Transverse colon (tissue), 4 donors: ENCODE data around the gene IGF2BP1. TPM values are rescaled to one million over a fixed set of nuclear protein-coding genes. Genes with fewer than 3 reads are reported as not detected.

Experiments used
- DNase-seq: peaks from one replicate; pipeline ENCODE4 v3.0.0-alpha.2; 2019
- H3K27ac ChIP-seq, 4 donors: fragments of 200-600 bp; sonication (generic); 2 replicates each; pipeline ENCODE4 v1.5.1; 2016 to 2018; ENCODE audit warnings: inconsistent platforms in 4 of 4
- H3K27me3 ChIP-seq: fragments of 200-600 bp; sonication (generic); 2 replicates; pipeline ENCODE4 v1.5.1; 2017; ENCODE audit warnings: inconsistent platforms
- H3K36me3 ChIP-seq, 4 donors: fragments of 200-600 bp; sonication (generic); 2 replicates each; pipeline ENCODE4 v1.5.1; 2017 to 2019; ENCODE audit warnings: inconsistent platforms in 4 of 4
- H3K4me1 ChIP-seq, 4 donors: fragments of 200-600 bp; sonication (generic); 2 replicates each; pipeline ENCODE4 v1.5.1; 2017 to 2020; ENCODE audit warnings: inconsistent platforms in 4 of 4
- H3K4me3 ChIP-seq, 4 donors: fragments of 200-600 bp; sonication (generic); 1 replicate in 1 of 4; 2 replicates in 3 of 4; pipeline versions ENCODE4 v1.5.1 to v1.6.1; 2017 to 2019; ENCODE audit warnings: inconsistent platforms in 4 of 4
- H3K9me3 ChIP-seq, 2 donors: fragments of 200-600 bp; sonication (generic); 2 replicates each; pipeline ENCODE4 v1.5.1; 2017 to 2019; ENCODE audit warnings: inconsistent platforms in 2 of 2
- EP300 ChIP-seq: sonication (generic); formaldehyde crosslinking; IDR thresholded peaks from one replicate; pipeline ENCODE4 v1.6.1; 2017; ENCODE audit warnings: antibody characterized with exemption, low read depth
- POLR2A ChIP-seq: fragments of 450-650 bp; IDR thresholded peaks from one replicate; pipeline ENCODE4 v1.6.1; 2016; ENCODE audit warnings: antibody characterized with exemption, mild to moderate bottlenecking, moderate library complexity
- POLR2AphosphoS5 ChIP-seq, 3 donors: sonication (generic); formaldehyde crosslinking; IDR thresholded peaks; one replicate each; pipeline ENCODE4 v1.6.1; 2016; ENCODE audit warnings: antibody characterized with exemption in 3 of 3
- WGBS, 2 donors: methylation state at CpG; one replicate each; pipeline ENCODE4 v1.1.5; 2018; ENCODE audit warnings: low coverage in 1 of 2; 5-methylcytosine and 5-hydroxymethylcytosine counted together
- in situ Hi-C, 4 donors: fragments of 200-750 bp; cut with MboI; loops; one replicate each; pipeline versions ENCODE4 v1.15.0 to v1.15.1; 2017; ENCODE audit warnings: low sequenced_read_pairs in 3 of 4, low pct_ligation_motif_present in 1 of 4, low pct_unique_long_range_greater_than_20kb in 1 of 4
- intact Hi-C: fragments of 100-400 bp; cut with DNase I; formaldehyde crosslinking; loops from one replicate; pipeline ENCODE4 v1.15.1; 2023; ENCODE audit warnings: low total_unique reads
- total RNA-seq, 4 donors: library from RNA; depleted of rRNA; stranded (reverse); fragments of >200 nt; gene quantifications; one replicate each; pipeline ENCODE4 v1.1.0, GENCODE V29; 2016
- TF ChIP-seq, protein P1 (sequence below), 5 experiments: fragments of 200-600 bp in 3 of 5; fragments of 450-650 bp in 2 of 5; sonication (generic) in 3 of 5; IDR thresholded peaks; 1 replicate in 2 of 5; 2 replicates in 3 of 5; pipeline ENCODE4 v1.5.1; 2016 to 2017; ENCODE audit warnings: antibody characterized with exemption in 5 of 5, inconsistent platforms in 3 of 5, mild to moderate bottlenecking in 2 of 5, moderate library complexity in 1 of 5

The IGF2BP1 gene
- total RNA-seq, 4 donors from 2014 or later: under 0.01 TPM; not detected in 3

GRCh38 chr17:49074851-49075540 is 77.8 kb downstream of the IGF2BP1 start:
- Histone ChIP-seq H3K36me3 (no peaks in the 10 kb centered on the region), H3K9me3 (no peaks in the 10 kb centered on the region), H3K4me3 (no peak overlapping the region), H3K27me3 (no peaks in the 10 kb centered on the region), H3K4me1 (no peaks in the 10 kb centered on the region), H3K27ac (no peak overlapping the region)
- in situ Hi-C loops (no loop called here), intact Hi-C loops (no loop called here)
- DNase-seq: no peak
- TF ChIP-seq EP300 (no peak), POLR2A (no peak), POLR2AphosphoS5 (IDR thresholded peaks at IDR 0.05) (no peak)
- TF ChIP-seq, protein P1, sequence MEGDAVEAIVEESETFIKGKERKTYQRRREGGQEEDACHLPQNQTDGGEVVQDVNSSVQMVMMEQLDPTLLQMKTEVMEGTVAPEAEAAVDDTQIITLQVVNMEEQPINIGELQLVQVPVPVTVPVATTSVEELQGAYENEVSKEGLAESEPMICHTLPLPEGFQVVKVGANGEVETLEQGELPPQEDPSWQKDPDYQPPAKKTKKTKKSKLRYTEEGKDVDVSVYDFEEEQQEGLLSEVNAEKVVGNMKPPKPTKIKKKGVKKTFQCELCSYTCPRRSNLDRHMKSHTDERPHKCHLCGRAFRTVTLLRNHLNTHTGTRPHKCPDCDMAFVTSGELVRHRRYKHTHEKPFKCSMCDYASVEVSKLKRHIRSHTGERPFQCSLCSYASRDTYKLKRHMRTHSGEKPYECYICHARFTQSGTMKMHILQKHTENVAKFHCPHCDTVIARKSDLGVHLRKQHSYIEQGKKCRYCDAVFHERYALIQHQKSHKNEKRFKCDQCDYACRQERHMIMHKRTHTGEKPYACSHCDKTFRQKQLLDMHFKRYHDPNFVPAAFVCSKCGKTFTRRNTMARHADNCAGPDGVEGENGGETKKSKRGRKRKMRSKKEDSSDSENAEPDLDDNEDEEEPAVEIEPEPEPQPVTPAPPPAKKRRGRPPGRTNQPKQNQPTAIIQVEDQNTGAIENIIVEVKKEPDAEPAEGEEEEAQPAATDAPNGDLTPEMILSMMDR (IDR thresholded peaks at IDR 0.05): no peak
- WGBS, 2 donors: 90 to 95% methylated on average over 3 of the region's 3 CpGs

GRCh38 chr17:49076573-49077384 is 79.6 kb downstream of the IGF2BP1 start:
- in situ Hi-C loops (no loop called here), intact Hi-C loops (no loop called here)
- TF ChIP-seq POLR2A (no peak), POLR2AphosphoS5 (IDR thresholded peaks at IDR 0.05) (no peak), EP300 (no peak)
- TF ChIP-seq, protein P1 (IDR thresholded peaks at IDR 0.05): no peak
- H3K36me3 ChIP-seq: no peaks in the 10 kb centered on the region
- no peaks in the 10 kb centered on the region for H3K9me3 ChIP-seq
- H3K4me3 ChIP-seq: no peak overlapping the region
- H3K27me3 ChIP-seq: no peaks in the 10 kb centered on the region
- no peak for DNase-seq
- WGBS, 2 donors: 58 to 77% methylated on average over 5 to 7 of the region's 7 CpGs
- no peak overlapping the region for H3K27ac ChIP-seq
- peaks cover 0 to 4% (median 2%) of the 10 kb centered on the region in 4 donors for H3K4me1 ChIP-seq

DNA sequence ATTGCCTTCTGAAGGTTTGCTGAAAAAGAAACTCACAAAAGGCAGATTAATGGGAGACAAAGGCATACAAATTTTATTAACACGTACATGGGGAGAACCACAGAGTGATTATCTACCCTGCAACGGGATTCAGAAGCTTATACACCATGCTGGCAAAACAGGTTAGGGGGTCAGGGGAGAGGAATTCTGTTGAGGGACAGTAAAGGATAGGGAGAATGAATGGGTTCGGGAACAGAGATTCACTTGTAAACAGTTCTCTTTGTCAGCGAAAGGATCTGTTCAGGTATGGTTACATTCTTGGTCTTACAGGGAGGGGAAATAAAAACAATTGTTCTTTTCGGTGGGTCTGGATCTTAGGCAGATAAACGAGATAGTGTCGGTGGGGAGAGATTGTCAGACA is 81.1 kb downstream of the IGF2BP1 start:
- H3K4me3 ChIP-seq: no peak overlapping the region
- TF ChIP-seq EP300: no peak
- TF ChIP-seq POLR2AphosphoS5 (IDR thresholded peaks at IDR 0.05): no peak
- TF ChIP-seq, protein P1 (IDR thresholded peaks at IDR 0.05): no peak
- no peak for TF ChIP-seq POLR2A
- no peaks in the 10 kb centered on the region for H3K9me3 ChIP-seq
- no peak for DNase-seq
- no peaks in the 10 kb centered on the region for H3K27me3 ChIP-seq
- in situ Hi-C loops: no loop called here
- H3K27ac ChIP-seq: no peak overlapping the region
- 78 to 85% methylated on average over 4 to 7 of the region's 7 CpGs for WGBS, 2 donors
- peaks cover 0 to 4% (median 2%) of the 10 kb centered on the region in 4 donors for H3K4me1 ChIP-seq
- intact Hi-C loops: no loop called here
- H3K36me3 ChIP-seq: no peaks in the 10 kb centered on the region

DNA sequence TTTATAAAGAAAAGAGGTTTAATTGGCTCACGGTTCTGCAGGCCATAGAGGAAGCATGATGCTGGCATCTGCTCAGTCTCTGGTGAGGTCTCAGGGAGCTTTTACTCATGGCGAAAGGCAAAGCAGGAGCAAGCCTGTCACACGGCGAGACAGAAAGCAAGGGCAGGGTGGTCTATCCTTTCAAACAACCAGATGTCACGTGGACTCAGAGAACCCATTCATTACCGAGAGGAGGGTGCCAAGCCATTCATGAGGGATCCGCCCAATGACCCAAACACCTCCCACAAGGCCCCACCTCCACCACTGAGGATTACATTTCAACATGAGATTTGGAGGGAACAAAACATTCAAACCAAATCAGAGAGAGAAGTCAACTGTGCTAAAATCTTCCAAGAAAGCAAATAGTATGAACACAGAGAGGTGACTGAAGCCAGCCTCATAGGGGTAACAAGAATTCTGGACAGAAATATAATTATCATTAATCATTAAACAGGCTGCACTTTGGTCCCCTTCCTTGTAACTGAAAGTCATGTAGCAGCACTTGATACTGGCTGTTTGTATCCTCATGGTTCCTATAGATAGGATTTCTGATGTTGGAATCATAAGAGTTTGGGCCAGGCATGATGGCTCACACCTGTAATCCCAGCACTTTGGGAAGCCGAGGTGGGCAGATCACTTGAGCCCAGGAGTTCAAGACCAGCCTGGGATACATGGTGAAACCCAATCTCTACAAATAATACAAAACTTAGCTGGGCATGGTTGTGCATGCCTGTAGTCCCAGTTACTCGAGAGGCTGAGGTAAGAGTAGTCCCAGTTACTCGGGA is 82.9 kb downstream of the IGF2BP1 start:
- TF ChIP-seq, protein P1 (IDR thresholded peaks at IDR 0.05): no peak
- TF ChIP-seq EP300 (no peak), POLR2A (no peak), POLR2AphosphoS5 (IDR thresholded peaks at IDR 0.05) (no peak)
- Histone ChIP-seq H3K4me1 (peaks cover 0 to 4% (median 2%) of the 10 kb centered on the region in 4 donors), H3K27me3 (no peaks in the 10 kb centered on the region), H3K36me3 (no peaks in the 10 kb centered on the region), H3K9me3 (no peaks in the 10 kb centered on the region), H3K27ac (peak overlapping the region in 2 of 4 donors; percentile 25 to 34), H3K4me3 (no peak overlapping the region)
- in situ Hi-C loops (no loop called here), intact Hi-C loops (no loop called here)
- 77 to 93% methylated on average over 3 to 10 of the region's 10 CpGs for WGBS, 2 donors
- no peak for DNase-seq
